Esophagus muscularis mucosa (tissue), 4 donors: ENCODE data around the gene TATDN2. TPM values are rescaled to one million over a fixed set of nuclear protein-coding genes. Genes with fewer than 3 reads are reported as not detected.

ENCODE experiments used
- DNase-seq: peaks from one replicate; pipeline ENCODE4 v3.0.0-alpha.2; 2017; ENCODE audit errors: extremely low spot score
- H3K27ac ChIP-seq, 4 donors: fragments of 200-600 bp; sonication (generic); replicated peaks in 1 of 4; 1 replicate in 3 of 4; 2 replicates in 1 of 4; pipeline ENCODE4 v1.5.1; 2016 to 2019; ENCODE audit warnings: mild to moderate bottlenecking in 1 of 4
- H3K27me3 ChIP-seq, 4 donors: fragments of 200-600 bp; sonication (generic); one replicate each; pipeline versions ENCODE4 v1.5.1 to v1.6.0; 2016 to 2019
- H3K36me3 ChIP-seq, 4 donors: fragments of 200-600 bp; sonication (generic); one replicate each; pipeline ENCODE4 v1.5.1; 2016 to 2019
- H3K4me1 ChIP-seq, 4 donors: fragments of 200-600 bp; sonication (generic); one replicate each; pipeline ENCODE4 v1.5.1; 2016 to 2019
- H3K4me3 ChIP-seq, 4 donors: fragments of 200-600 bp; sonication (generic); 1 replicate in 2 of 4; 2 replicates in 2 of 4; pipeline ENCODE4 v1.5.1; 2016 to 2019; ENCODE audit warnings: mild to moderate bottlenecking in 4 of 4, moderate library complexity in 1 of 4
- H3K9me3 ChIP-seq, 4 donors: fragments of 200-600 bp; sonication (generic); 1 replicate in 3 of 4; 2 replicates in 1 of 4; pipeline ENCODE4 v1.5.1; 2016 to 2019
- CTCF ChIP-seq, 3 experiments: fragments of 200-600 bp in 2 of 3; fragments of 450-650 bp in 1 of 3; sonication (generic) in 2 of 3; IDR thresholded peaks; one replicate each; pipeline ENCODE4 v1.5.1; 2017 to 2019; ENCODE audit warnings: antibody characterized with exemption in 3 of 3, mild to moderate bottlenecking in 2 of 3, moderate library complexity in 1 of 3
- EP300 ChIP-seq: sonication (generic); formaldehyde crosslinking; IDR thresholded peaks from one replicate; pipeline ENCODE4 v1.6.1; 2017; ENCODE audit warnings: antibody characterized with exemption
- POLR2A ChIP-seq: fragments of 450-650 bp; IDR thresholded peaks from one replicate; pipeline ENCODE4 v1.6.1; 2017; ENCODE audit warnings: antibody characterized with exemption, moderate library complexity, mild to moderate bottlenecking, low read depth
- POLR2AphosphoS5 ChIP-seq, 2 donors: sonication (generic); formaldehyde crosslinking; IDR thresholded peaks; one replicate each; pipeline ENCODE4 v1.6.1; 2017; ENCODE audit warnings: antibody characterized with exemption in 2 of 2
- WGBS: methylation state at CpG from one replicate; pipeline ENCODE4 v1.1.5; 2018; 5-methylcytosine and 5-hydroxymethylcytosine counted together
- intact Hi-C: fragments of 100-400 bp; cut with DNase I; formaldehyde crosslinking; loops from one replicate; pipeline ENCODE4 v1.15.1; 2023
- total RNA-seq, 4 donors: library from RNA; depleted of rRNA; stranded (reverse); fragments of >200 nt; gene quantifications; one replicate each; pipeline versions ENCODE4 v1.1.0 to v1.2.1, GENCODE V29; 2016

Gene TATDN2
- total RNA-seq, 4 donors from 2014 or later = 15.0 to 24.6 (median 16.7) TPM

GRCh38 chr3:10319804-10320203 lies 71.5 kb downstream of the TATDN2 start:
- Histone ChIP-seq H3K4me1 (peaks cover 15 to 42% (median 32%) of the 10 kb centered on the region in 4 donors), H3K36me3 (peaks cover 22 to 39% (median 36%) of the 10 kb centered on the region in 4 donors), H3K27ac (no peak overlapping the region), H3K27me3 (no peaks in the 10 kb centered on the region), H3K9me3 (no peaks in the 10 kb centered on the region), H3K4me3 (peak overlapping the region; percentile 80 to 95 (median 83))
- no peak for DNase-seq
- 5% methylated on average over 3 of the region's 3 CpGs for WGBS
- TF ChIP-seq POLR2A = no peak
- TF ChIP-seq POLR2AphosphoS5 (IDR thresholded peaks at IDR 0.05) = no peak
- TF ChIP-seq CTCF (IDR thresholded peaks at IDR 0.05) = no peak
- no peak for TF ChIP-seq EP300
- intact Hi-C loops = no loop called here

GRCh38 chr3:10320320-10320677 lies 72.0 kb downstream of the TATDN2 start:
- intact Hi-C loops = no loop called here
- Histone ChIP-seq H3K9me3 (no peaks in the 10 kb centered on the region), H3K4me1 (peaks cover 15 to 42% (median 32%) of the 10 kb centered on the region in 4 donors), H3K4me3 (peak overlapping the region; percentile 80 to 95 (median 83)), H3K27ac (peak overlapping the region; percentile 79 to 88 (median 82)), H3K36me3 (peaks cover 17 to 35% (median 31%) of the 10 kb centered on the region in 4 donors), H3K27me3 (no peaks in the 10 kb centered on the region)
- TF ChIP-seq CTCF (IDR thresholded peaks at IDR 0.05) (no peak), POLR2A (no peak), POLR2AphosphoS5 (IDR thresholded peaks at IDR 0.05) (no peak), EP300 (no peak)
- DNase-seq = no peak
- WGBS = 0% methylated on average over 4 of the region's 9 CpGs

- Histone ChIP-seq H3K9me3 (no peaks in the 10 kb centered on the region), H3K4me3 (peak overlapping the region; percentile 80 to 95 (median 83)), H3K27me3 (peaks cover 0 to 7% (median 0%) of the 10 kb centered on the region in 4 donors), H3K36me3 (peaks cover 9 to 20% (median 18%) of the 10 kb centered on the region in 4 donors), H3K4me1 (peaks cover 15 to 42% (median 32%) of the 10 kb centered on the region in 4 donors), H3K27ac (peak overlapping the region; percentile 79 to 88 (median 82))
- intact Hi-C loops = no loop called here
- DNase-seq = no peak
- 93% methylated on average over 8 of the region's 8 CpGs for WGBS
- TF ChIP-seq POLR2AphosphoS5 (IDR thresholded peaks at IDR 0.05) (no peak), POLR2A (no peak), EP300 (no peak), CTCF (IDR thresholded peaks at IDR 0.05) (no peak)
These were observed 73.5 kb downstream of the TATDN2 start for GRCh38 chr3:10321630-10322351.

GRCh38 chr3:10322352-10322710 lies 74.1 kb downstream of the TATDN2 start:
- Histone ChIP-seq H3K27ac (no peak overlapping the region), H3K27me3 (peaks cover 0 to 7% (median 0%) of the 10 kb centered on the region in 4 donors), H3K4me3 (no peak overlapping the region), H3K9me3 (no peaks in the 10 kb centered on the region), H3K4me1 (peaks cover 15 to 39% (median 32%) of the 10 kb centered on the region in 4 donors), H3K36me3 (peaks cover 4 to 15% (median 13%) of the 10 kb centered on the region in 4 donors)
- DNase-seq = no peak
- intact Hi-C loops = no loop called here
- TF ChIP-seq CTCF (IDR thresholded peaks at IDR 0.05) (no peak), POLR2A (no peak), EP300 (no peak), POLR2AphosphoS5 (IDR thresholded peaks at IDR 0.05) (no peak)
- WGBS = 100% methylated on average over 1 of the region's 1 CpG
